GM19351 (cell line): ENCODE measurements around the gene CD248.
A peak's percentile ranks its signal among the peaks of the same experiment; 100 is the strongest.
"Not testable (repeated sequence)": the region's sequence is repeated elsewhere in the genome, so short reads cannot be mapped to it uniquely, and the experiment has no call there.

Experiments
- ATAC-seq: cut with Tn5 transposase; IDR thresholded peaks from one replicate; pipeline ENCODE4 v1.9.1; 2021; ENCODE audit warnings: mild to moderate bottlenecking, moderate library complexity; ENCODE audit not compliant: unreplicated experiment

CD248 gene, protein sequence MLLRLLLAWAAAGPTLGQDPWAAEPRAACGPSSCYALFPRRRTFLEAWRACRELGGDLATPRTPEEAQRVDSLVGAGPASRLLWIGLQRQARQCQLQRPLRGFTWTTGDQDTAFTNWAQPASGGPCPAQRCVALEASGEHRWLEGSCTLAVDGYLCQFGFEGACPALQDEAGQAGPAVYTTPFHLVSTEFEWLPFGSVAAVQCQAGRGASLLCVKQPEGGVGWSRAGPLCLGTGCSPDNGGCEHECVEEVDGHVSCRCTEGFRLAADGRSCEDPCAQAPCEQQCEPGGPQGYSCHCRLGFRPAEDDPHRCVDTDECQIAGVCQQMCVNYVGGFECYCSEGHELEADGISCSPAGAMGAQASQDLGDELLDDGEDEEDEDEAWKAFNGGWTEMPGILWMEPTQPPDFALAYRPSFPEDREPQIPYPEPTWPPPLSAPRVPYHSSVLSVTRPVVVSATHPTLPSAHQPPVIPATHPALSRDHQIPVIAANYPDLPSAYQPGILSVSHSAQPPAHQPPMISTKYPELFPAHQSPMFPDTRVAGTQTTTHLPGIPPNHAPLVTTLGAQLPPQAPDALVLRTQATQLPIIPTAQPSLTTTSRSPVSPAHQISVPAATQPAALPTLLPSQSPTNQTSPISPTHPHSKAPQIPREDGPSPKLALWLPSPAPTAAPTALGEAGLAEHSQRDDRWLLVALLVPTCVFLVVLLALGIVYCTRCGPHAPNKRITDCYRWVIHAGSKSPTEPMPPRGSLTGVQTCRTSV

GRCh38 chr11:66316849-66317251 is at the start of gene CD248:
TSS of gene CD248 (minus strand) at chr11:66317044. CDS start at chr11:66317027, 17 bp downstream.
- ATAC-seq: no peak

DNA sequence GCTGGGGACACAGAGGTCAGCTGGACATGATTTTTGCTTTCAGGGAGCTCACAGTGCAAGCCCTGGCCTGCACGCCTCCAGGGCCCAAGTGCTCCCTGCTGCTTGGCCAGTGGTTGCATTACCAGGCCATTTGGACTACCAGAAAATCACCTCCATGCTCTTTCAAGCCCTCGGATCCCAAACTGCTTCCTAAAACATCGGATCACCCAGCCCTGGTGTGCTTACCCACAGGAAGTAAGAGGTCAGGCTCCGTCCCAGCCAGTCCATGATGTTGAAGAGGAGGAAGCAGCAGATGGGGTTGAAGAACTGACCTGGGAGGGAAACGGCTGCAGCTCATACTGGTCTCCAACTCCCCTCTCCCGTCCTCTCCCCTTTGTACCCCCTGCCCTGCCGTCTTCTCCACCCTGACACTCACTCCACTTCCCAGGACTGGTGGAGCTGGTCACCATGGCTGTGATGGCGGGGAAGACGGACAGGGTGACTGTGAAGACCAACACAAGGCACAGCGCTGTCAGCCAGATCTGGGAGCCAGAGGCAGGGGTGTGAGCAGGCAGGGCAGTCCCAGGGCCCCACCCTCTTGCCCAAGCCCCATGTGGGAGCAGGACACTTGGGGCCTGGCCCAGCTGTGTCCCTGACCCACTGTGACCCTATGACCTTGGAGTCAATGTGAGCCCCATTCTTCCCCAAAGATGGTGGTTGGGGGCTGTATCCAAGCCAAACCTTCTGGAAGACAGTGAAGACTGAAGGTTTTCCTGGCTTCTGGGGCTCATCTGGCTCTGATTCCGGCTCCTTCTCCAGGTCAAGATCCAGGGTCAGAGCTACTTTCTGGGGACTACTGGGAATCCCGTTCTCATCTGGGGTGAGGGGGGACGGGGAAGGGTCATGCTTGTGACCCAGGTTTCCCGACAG is 49.1 kb upstream of the CD248 start:
- ATAC-seq: no peak

DNA sequence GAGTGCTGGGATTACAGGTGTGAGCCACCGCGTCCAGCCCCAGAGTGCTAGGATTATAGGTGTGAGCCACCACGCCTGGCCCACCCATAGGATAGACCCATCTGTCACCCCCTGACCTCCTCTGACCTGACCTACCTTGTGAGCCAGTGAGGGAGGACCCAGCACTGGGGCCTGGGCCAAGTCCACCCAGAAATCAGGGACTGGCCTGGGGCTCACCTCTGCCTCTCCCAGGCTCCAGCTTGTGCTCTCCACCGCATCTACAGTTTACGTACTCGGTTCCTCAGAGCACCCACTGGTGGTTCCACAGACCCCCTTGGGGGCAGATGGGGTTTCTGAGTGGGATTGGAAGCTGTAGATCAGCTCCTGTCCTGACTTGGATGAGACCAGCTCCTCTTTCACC is 48.3 kb upstream of the CD248 start:
- ATAC-seq: no peak

DNA sequence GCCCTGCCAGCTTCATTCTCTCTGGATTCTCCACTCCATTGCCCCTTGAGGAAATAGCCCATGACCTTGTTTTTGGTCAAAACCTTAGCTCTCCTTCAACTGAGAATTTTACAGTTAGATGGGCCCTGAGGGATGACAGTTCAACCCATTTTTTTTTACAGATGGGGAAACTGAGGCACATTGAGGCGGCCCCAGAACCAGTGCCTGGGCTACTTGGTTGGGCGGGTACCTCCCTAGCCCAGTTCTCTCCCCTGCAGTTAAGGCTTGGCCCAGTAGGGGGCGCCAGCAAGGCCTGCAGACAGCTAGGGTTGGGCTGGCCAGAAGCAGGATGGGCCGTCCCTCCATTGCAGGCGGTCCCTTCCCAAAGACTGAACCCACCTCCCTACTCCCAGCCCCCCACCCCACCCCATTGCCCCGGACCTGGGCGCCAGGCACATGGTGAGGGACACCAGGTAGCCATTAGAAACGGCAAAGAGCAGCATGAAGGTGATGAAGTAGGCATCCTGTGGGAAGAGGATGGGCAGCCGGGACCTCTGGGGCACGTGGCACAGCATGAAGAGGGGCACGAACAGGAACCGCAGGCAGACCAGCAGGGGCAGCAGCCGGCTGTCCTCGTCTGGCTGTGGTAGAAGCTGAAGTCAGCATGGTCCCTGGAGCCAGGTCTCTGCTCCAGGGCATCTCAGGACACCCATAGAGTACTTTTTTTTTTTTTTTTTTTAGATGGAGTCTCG is 47.1 kb upstream of the CD248 start:
- no peak for ATAC-seq

DNA sequence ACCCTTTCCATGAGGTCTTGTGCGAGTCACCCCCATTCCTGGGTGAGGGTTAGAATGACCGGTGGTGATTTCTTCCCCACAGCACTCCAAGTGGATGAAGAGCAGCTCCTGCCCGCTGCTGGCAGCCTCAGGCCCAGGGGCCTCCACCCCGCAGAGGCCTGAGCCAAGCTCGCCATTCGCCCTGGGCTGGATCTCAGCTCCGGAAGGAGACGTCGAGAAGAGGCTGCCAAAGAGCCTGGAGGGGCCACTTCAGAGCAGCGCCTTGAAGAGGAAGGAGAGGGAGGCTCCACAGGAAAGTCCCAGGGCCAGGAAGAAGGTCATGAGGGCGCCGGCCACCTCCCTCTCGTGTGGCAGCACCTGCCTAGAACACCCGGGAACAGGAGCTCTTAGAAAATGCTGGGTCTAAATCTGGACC is 46.4 kb upstream of the CD248 start:
- no peak for ATAC-seq

DNA sequence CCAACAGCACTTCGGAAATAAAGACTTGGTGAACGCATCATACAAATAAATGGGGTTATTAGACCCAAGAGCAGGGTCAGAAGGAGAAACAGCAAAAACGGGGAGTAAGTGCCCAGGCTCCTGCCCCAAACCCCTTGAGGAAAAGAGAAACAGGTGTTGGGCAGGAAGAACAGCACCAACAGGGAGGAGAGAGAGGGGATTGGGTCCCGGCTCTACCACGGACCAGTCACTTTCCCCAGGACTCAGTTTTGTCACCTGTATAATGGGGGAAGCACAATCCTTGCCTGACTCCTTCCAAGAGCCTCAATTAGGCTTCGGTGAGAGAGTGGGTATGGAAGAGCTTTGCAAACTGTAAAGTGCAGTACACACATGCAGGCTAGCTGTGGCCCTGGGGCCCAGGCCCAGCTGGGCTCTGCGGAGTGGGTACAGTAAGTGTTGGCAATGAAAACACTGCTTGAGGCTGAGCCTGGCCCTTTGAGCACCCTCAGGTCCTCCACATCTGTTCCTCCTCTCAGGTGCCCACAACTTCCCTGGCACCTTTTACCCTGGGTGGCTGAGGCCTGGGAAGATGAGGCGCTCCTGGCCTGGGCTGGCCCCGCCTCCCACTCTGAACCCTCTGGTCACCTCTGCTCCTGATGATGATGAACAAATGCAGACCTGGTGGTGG is 45.8 kb upstream of the CD248 start:
- no peak for ATAC-seq

DNA sequence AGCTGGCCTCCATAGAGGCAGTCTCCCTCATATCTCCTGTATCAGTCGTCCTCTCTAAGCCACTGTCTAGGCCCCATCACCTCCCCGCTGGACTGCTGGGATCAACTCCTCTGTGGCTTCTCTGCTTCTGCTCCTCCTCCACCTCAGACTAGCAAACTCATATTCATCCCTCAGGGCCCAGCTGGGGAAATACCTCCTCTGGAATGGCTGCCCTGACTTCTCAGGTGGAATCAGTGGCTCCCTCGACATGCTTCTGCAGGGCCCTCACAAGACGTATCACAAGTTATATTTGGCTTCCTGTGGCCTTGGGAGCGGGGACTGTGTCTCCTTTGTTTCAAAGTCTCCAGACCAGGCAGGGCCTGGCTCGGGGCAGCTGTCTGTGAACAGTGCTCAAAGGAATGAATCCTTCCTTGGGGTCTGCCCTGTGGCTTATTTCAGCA is 44.7 kb upstream of the CD248 start:
- ATAC-seq: no peak

DNA sequence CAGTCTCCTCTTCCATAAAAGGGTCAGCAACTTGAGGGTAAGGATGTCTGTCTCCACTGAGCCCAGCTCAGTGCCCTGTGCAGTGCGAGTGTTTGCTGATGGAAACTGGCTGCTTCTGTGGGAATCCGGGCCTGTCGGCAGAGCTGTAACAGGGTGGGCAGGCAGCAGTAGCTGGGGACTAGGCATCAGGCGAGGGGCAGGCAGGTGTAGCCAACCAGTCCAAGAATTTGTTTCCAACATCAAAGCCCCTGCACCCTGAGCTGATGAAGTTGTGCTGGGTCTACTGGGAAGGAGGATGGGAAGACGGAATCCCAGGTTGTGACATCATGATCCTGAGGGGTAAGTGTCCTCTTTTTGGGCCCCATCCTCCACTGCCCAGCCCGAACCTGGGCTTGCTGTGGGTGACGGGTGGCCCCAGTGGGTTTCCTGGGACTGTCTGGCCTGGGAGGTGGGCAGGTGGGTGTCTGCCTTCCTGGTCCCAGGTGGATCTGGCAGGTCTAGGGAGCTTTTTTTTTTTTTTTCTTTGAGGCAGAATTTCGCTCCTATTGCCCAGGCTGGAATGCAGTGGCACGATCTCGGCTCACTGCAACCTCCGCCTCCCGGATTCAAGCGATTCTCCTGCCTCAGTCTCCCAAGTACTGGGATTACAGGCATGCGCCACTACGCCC is 43.7 kb upstream of the CD248 start:
- ATAC-seq: no peak

GRCh38 chr11:66359662-66360087 is 42.8 kb upstream of the CD248 start:
- ATAC-seq: no peak

GRCh38 chr11:66350560-66351235 is 33.9 kb upstream of the CD248 start:
- ATAC-seq: not testable (repeated sequence)

DNA sequence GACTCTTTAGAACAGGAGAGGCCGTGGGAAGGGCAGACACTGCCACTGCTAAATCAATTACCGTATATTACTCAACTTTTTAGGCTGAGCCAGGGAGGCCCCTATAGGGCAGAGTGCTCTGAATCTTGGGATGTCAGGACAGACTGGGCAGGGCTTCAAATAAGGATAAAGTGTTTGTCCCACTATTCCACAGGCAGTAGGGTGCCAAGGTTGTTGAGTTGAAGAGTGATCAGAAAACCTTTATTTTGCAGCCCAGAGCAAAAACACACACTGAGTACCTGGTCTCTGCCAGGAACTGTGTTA is 32.2 kb upstream of the CD248 start:
- ATAC-seq: no peak

GRCh38 chr11:66347425-66348276 is 30.8 kb upstream of the CD248 start, which contains the start of gene B4GAT1:
TSS of gene B4GAT1 (minus strand) at chr11:66347629. CDS start at chr11:66347545, 84 bp downstream.
- ATAC-seq: no peak

DNA sequence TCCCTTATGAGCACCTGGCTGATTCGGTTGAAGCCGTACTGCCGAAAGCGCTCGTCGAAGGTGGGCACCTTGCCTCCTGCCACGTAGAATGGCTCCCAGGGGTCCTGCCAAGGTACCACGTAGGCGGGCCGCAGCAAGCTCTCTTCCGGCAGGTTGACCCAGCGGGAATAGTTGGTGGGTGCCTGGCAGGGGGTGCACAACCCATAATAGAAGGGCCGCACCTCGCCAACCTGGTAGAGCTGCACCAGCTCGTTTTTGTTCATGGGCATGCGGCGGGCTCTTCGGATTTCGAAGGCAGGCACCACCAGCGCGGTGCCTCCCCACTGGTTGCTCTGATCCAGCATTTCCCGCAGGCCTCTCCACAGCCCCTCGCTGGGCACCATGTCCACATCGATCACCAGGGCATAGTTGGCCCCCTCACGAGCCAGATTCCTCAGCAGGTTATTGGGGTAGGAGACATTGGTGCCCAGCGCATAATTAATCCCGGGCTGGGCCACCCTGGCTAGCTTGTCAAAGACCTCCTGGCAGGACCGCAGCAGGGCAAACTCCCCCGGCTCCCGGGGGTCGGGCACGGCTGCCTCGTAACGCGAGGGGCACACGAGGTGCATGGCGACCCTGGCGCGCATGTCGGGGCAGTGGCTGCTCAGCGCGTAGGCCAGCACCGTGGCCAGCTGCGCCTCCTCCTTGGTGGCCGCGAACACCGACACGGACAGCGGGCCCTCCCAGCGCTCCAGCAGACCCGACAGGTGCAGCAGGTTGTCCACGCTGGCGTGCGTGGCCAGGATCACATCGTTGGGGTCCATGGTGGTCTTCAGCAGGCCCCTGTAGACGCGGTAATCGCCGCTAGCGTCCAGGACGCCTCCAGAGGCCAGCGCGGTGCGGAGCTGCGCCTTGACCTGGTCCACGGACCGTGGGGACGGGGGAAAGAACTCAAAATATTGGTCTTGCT is 29.9 kb upstream of the CD248 start:
- ATAC-seq: no peak

DNA sequence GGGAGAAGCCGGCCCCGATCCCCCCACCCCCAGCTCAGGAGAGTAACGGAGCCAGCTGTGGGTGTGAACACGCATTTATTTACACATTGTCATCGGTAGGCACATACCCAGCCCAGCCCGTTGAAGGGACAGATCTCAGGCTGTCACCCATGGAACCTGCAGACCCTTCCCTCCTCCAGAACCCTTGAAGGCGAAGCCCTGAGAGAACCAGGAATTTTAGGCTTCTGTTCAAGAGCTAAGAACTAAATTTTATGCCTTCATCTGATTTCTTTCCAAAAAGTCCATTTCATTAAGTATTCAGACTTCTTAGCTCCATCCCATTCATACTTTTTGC is 28.4 kb upstream of the CD248 start:
- peak; percentile 5 for ATAC-seq

- ATAC-seq: peak; percentile 77
These were observed 27.9 kb upstream of the CD248 start, which contains the start of gene BRMS1 for GRCh38 chr11:66344550-66345315. TSS of gene BRMS1 (minus strand) at chr11:66345104. CDS start at chr11:66342234, 2,870 bp downstream.

GRCh38 chr11:66343176-66343575 is 26.3 kb upstream of the CD248 start:
- no peak for ATAC-seq
